B cell (primary cell): ENCODE data around the gene HGFAC.

Experiments
- CTCF ChIP-seq: fragments of 200-600 bp; IDR thresholded peaks from one replicate; pipeline ENCODE4 v1.8.0; 2022; ENCODE audit warnings: antibody characterized with exemption, mild to moderate bottlenecking
- EZH2 ChIP-seq: IDR thresholded peaks from 2 replicates; pipeline ENCODE4 v1.6.1; 2012; ENCODE audit warnings: borderline replicate concordance, low read depth, mild to moderate bottlenecking, moderate library complexity, low read length; ENCODE audit not compliant: insufficient read depth, poor library complexity, severe bottlenecking

- TF ChIP-seq CTCF (no peak), EZH2 (no peak)
Measured at GRCh38 chr4:3417448-3417847, 24.3 kb upstream of the HGFAC start.
